GM18907 (cell line): ENCODE data around the gene SASH1.
"Not testable (repeated sequence)": the region's sequence is repeated elsewhere in the genome, so short reads cannot be mapped to it uniquely, and the experiment has no call there.

Source experiments
- ATAC-seq: cut with Tn5 transposase; IDR thresholded peaks from one replicate; pipeline ENCODE4 v1.9.1; 2021; ENCODE audit warnings: mild to moderate bottlenecking, moderate library complexity; ENCODE audit not compliant: unreplicated experiment

SASH1 gene

DNA sequence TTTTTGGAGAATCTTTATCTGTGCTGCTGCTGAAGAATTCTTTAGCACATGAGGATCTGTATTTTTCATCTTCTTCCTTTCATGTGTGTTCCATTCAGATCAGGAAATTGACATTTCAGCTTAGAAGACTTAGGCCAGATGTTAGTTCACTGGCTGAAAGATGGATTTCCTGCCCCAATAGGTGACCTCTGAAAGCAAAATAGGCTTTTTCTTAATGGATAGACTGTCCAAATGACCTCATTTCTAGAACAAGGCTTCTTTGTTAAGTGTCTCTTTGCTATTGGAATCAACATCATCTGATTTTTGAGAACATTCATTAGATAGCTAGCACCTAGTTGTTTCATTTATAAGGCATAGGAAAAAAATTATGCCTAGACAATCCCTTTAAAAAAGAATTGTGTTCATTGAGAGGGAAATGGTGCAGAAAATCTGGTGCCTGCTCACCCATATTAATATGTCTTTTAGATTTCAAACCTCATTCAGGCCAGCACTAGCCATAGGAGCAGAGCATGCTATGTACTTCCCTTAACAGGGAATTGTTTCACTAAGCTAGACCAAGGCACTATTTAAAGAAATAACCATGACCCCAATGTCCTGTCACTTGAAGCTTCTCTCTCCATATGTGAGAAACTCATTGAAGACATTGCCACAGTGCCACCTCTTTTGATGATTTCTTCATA lies 13.6 kb upstream of the SASH1 start:
- ATAC-seq: no peak

DNA sequence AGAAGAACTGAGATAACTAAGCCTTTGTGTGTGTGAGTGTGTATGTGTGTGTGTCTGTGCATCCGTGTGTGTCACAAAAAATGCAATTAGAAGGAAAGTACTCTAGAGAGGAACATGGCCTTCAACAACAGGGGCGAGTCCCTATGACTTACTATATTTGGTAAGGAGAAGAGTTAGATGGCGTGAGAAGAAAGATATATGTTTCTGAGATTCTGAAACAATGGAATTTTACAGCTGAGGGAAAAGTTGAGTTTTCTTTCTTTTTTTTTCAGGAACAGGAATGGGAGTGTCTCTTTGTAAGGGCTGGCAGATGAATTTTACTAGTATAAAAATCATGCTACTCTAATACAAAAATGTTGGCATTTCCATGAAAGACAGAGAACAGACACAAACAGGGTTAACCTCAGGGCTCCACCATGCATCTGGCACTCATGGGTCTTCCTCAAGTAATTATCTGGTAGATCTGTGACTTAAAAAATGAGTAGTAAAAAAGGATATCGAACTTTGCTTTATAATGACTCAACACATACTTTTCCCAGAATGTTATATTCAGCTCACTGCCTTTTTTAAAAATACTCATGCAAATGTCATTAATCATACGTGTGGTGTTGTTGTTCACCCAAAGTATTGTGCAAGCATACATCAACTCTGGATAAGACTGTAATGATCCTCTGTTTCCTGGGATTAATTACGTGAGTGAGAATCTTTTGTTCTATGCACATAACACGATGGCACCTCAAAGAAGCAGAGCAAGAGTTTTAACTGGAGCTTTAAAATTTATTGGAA lies 12.8 kb upstream of the SASH1 start:
- no peak for ATAC-seq

DNA sequence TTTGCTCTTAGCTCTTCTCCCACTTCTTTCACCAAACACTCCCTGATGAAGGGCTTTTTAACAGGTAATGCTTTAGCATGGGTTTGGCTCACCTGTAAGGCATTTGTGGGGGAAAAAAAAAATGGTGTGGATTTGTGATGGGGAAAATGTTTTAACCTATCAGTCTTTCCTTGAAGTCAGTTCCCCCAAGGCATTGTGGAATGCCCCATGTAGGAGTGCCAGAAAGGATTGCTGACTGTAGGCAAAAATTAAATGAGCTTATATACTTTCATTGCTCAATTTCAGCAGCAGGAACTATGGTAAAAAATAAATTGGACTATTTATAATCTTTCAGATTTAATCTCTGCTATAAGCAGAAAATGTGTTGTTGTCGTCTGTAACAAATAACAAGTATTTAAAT lies 10.6 kb upstream of the SASH1 start:
- ATAC-seq: no peak

DNA sequence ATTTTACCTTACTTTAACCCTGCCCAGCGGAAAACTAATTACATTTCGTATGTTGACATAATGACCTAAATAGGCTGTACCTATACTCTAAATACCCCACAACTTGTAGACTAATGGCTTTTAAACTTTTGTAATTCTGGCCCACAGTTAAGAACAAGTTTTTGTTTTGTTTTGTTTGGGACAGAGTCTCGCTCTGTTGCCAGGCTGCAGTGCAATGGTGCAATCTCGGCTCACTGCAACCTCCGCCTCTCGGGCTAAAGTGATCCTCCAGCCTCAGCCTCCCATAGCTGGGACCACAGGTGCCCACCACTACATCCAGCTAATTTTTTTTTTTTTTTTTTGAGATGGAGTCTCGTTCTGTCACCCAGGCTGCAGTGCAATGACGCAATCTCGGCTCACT lies 5.7 kb upstream of the SASH1 start:
- no peak for ATAC-seq

DNA sequence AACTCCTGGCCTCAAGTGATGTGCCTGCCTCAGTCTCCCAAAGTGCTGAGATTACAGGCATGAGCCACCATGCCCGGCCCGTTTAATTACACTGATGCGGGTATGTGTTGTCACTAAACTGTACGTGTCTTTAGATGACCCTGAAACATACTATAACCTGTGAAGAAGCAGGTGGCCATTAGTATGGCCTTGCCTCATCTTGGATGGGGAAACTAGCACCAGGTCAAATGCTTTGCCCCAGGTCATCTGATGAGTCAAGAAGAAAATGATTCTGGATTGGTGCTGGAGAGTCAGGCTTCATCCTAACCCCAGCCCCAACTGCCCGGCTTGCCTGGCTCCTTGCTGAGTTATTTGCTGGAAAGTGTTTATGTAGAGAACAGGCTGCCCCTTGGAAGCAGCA lies 2.9 kb upstream of the SASH1 start:
- ATAC-seq: no peak

DNA sequence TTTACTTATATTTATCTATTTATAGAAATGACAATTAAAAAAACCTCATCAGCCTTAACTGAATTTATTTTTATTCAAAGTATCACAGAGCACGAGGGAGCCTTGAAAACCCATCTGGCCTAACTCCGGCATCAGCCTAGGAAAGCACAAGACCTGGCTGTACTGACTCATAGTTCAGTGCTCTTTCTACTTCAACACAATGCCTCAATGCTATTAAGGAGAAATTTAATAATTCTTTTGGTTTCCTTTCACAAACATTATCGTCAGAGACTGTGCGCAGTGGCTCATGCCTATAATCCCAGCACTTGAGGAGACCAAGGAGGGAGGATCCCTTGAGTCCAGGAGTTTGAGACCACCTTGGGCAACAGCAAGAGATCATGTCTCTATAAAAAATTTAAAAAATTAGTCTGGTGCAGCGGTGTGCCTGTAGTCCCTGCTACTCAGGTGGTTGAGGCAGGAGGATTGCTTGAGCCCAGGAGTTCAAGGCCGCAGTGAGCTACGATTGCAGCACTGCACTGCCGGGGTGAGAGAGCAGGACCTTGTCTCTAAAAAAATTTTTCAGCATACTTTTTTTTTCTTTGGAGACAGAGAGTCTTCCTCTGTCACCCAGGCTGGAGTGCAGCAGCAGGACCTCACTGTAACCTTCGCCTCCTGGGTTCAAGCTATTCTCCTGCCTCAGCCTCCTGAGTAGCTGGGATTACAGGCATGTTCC lies 1.9 kb upstream of the SASH1 start:
- ATAC-seq: no peak

DNA sequence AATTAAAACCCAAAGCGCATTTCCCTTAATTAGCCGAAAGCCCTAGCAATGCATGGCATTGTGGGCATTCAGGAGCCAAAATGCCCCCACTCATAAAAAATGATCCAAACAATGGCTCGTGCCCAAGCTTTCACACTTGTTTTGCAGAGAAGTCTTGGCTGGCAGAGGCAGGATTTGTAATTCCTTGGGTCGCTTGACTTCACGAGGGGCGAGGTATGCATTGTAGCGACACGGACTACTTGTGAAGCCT lies 613 bp upstream of the SASH1 start:
- no peak for ATAC-seq

DNA sequence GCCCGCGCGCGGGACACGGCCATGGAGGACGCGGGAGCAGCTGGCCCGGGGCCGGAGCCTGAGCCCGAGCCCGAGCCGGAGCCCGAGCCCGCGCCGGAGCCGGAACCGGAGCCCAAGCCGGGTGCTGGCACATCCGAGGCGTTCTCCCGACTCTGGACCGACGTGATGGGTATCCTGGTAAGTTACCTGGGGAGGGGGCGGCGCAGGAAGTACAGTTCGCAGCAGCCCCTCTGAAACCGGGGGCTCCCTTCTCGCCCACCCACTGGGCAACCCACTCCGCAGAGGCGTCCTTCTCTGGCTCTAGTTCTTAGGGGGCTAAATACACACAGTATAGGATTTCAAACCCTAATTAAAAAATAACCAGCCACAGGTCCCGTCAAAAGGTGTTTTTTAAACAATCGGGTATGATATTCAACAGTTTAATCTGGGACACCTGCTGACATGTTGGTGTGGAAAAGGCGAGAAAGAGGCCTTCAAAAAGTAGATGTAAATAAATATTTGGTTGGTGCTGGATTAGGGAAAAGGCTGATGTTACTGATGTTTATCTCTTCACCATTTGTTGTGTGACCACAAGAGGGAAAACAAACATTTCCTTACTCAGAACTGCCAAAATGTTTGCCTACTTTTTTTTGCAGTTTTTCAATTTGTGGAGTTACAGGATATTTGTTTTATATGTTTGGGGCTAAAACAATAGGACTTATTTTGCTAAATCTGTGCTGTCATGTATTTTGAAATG lies 577 bp downstream of the SASH1 start:
- no peak for ATAC-seq

DNA sequence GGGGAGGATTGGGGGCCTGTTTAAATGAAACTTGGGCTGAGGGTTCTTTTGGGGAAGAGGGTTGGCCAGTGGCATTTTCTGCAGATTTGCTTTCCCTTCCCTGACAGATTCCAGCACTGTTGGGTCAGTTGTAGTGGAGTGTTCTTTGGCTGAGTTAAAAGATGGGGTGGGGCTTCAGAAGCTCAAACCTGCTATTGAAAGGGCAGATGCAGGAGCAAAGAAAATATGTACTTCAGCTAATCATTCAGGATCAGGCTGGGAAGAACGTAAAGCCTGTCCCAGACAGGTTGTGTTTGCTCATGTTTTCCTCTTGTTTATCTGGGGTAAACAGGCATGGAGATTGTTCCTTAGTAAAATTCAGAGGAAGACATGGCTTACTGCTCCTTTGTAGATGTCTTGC lies 2.5 kb downstream of the SASH1 start:
- no peak for ATAC-seq

DNA sequence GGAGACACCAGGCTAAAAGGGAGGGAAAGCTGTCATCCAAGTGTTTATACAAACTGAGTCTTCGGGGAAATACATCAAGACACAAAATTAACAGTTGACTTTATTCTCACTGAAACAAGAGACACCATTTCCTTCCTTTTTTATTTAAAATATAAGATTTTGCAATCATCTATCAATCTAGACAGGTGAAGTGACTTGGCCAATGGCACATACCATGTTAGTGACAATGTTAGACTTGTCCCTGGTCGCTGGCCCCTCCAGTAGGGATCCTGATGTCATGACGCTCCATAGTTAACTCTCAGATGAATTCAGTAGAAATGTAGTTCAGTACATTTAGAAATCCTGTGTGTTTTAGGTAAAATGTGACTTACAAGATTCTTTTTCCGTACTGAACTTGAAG lies 2.9 kb downstream of the SASH1 start:
- no peak for ATAC-seq

DNA sequence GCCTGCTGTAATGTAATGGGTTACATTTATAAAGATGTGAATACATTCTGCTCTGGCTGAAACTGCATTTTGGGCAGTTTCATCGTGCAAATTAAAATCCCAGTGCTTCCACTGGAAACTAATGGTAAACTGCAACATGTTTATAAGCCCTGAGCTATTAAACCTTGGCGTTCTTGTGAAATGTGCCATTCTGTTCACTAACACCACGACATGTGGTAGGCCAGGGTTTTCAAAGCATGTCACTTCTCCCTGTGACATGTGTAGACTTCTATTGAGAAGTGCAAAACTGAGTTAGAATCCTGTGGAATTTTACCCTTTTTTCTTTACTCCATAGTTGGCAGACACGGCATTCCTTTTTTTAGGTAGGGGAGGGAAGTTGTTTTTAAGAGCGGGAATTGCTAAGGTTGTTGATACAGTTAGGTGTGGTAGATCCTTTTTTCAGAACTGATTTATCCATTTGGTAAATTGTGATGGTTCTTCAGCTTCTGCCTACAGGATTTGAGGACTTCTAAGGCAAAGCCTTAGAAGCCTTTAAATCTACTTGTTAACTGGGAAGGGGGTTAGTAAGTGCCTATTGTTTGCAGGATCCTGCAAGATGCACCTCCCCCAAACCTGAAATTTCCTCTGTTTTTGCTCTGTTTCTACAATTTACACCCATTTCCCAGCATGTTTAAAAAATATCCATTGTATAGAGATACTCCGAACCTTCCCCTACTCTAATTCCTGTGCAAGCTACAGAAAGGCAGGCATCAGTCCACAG lies 4.2 kb downstream of the SASH1 start:
- ATAC-seq: no peak

DNA sequence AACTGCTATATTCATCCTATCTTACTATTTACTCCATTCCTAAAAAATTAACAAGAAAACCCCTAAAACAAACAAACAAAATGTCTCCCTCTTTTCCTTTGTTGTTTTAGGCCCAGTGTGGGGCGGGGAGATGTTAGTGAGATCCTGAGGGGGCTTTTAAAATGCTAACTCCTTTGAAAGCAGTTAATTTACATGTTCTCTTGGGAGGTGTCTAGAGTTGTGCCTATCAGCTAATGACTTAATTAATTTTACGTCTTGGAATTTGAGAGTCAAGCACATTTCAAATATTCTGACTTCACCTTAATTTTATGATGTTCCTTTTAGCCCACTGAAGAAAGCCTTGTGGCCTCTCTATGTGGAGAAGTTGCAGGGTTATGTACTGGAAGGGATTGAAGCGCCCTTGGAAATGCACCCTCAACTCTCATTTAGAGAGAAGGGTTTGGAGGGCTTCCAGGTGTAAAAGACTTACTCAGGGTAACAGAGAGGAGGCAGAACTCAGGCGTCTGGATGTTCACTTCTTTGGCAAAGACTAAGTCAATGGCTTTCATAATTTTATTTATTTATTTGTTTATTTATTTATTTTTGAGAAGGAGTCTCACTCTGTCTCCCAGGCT lies 4.9 kb downstream of the SASH1 start:
- ATAC-seq: no peak

DNA sequence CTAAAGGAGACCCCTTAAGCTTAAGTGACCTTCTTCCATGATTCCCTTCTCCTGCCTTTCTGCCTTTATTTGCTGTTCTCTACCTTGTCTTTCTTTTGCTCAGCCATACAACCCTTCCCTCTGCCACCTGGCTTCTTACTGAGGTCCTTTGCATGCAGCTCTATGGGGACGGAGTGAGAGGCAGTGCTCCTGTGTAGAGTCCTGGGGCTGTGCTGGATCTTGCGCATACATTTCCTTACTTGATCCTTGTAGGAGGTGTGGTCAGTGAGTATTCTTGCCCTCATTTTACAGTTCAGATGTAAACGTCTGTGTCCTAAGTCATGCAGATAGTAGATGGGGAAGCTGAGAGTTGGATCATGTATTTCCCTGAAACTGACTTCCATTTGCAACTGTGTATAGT lies 5.7 kb downstream of the SASH1 start:
- no peak for ATAC-seq

DNA sequence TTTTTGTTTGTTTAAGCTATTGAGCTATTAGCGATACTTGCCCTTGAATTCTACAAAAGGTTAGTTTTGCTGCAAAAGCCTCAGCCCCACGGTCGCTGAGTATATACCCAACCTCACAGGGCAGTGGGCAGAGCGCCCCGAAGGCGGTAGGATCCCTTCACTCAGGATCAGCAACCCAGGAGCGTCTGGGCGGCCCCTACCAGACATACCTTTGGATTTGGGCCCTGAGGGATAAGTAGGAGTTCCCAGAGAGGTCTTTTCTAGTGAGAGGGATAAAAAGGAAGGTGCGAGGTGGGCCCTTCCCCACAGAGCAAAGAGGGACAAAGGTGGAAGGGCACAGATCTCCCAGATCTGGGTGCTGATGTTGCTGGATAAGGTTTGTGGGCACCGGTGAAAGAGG lies 6.1 kb downstream of the SASH1 start:
- ATAC-seq: no peak

DNA sequence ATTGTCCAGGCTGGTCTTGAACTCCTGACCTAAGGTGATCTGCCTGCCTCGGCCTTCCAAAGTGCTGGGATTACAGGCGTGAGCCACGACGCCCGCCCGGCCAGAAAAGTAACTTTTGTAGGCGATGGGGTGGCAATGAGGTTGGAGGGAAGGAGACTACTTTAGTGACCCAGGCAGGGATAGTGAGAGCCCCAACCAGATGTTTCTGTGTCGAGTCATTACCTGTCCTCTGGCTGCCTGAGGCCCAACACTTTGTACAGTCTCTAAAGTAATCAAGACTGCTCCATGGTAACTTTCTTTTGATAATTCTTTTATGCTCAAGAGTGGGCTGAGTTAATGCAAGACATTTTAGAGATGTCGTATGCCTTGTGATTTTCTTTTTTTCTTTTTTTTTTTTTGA lies 6.8 kb downstream of the SASH1 start:
- no peak for ATAC-seq

DNA sequence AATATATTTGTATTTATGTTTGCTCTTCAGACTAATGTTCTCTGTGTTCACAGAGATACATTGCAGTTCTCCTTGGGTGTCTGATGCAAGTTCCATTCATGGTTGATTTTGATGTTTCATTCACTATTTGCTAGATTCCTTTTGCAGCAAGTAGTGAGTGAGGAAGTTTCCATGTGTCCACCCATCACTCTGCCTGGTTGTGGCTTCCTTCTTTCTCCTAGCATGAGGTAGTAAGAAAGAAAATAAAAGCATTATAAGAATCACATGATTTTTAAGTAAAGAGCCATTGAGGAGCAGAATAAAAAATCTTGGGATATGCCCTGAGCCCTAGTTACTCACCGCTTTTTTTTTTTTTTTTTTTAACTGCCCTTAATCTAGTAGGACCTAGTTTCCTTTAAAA lies 8.7 kb downstream of the SASH1 start:
- ATAC-seq: no peak

DNA sequence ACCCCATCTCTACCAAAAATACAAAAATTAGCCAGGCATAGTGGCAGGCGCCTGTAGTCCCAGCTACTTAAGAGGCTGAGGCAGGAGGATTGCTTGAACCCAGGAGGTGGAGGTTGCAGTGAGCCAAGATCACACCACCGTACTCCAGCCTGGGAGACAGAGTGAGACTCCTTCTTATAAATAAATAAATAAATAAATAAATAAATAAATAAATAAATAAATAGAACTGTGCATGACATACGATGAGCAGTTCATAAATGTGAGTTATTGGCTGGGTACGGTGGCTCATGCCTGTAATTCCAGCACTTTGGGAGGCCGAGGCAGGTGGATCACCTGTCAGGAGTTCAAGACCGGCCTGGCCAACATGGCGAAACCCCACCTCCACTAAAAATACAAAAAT lies 9.8 kb downstream of the SASH1 start:
- ATAC-seq: not testable (repeated sequence)

DNA sequence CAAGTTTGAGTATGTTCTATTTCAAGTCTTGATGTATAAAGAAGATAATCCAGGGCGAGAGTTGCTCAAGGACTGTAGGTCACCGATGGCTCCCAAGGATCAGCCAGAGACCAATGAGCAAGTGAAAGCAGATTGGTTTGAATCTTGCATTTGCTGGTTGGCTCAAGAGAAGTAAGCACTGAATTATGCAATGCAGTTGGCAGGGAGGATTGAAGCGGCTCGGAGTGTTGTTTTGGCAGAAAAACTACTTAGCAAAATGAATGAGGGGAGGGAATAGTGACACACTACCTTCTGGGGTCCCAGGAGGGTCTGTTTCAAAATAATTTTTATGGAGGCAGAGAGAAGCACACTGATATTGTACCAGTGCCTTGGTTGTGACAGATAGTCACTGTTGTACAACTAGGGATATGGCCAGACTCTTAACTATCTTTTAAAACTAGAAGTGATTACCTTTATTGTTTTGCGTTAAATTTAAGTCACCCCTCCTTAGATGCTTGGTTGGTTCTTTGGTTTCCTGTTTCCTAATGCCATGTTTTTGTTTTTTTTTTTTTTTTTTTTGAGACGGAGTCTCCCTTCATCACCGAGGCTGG lies 15.7 kb downstream of the SASH1 start:
- ATAC-seq: no peak

DNA sequence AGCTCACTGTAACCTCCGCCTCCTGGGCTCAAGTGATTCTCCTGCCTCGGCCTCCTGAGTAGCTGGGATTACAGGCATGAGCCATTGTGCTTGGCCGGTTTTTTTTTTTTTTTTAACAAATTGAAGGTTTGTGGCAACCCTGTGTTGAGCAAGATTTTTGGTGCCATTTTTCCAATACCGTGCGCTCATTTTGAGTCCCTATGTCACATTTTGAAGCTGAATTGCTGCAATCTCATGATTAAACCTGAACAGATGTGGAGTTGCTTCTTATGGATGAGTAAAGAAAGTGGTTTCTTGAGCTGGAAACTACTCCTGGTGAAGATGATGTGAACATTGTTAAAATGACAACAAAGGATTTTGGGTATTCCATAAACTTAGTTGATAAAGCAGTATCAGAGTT lies 16.6 kb downstream of the SASH1 start:
- ATAC-seq: no peak
